HG02678 (cell line): ENCODE data around the gene SLC5A10.
"Not testable (repeated sequence)": the region's sequence is repeated elsewhere in the genome, so short reads cannot be mapped to it uniquely, and the experiment has no call there.

Source experiments
- ATAC-seq: cut with Tn5 transposase; IDR thresholded peaks from one replicate; pipeline ENCODE4 v1.9.1; 2021; ENCODE audit warnings: mild to moderate bottlenecking, moderate library complexity; ENCODE audit not compliant: unreplicated experiment

SLC5A10 gene

GRCh38 chr17:19017401-19017800 is 65.4 kb downstream of the SLC5A10 start:
- no peak for ATAC-seq

DNA sequence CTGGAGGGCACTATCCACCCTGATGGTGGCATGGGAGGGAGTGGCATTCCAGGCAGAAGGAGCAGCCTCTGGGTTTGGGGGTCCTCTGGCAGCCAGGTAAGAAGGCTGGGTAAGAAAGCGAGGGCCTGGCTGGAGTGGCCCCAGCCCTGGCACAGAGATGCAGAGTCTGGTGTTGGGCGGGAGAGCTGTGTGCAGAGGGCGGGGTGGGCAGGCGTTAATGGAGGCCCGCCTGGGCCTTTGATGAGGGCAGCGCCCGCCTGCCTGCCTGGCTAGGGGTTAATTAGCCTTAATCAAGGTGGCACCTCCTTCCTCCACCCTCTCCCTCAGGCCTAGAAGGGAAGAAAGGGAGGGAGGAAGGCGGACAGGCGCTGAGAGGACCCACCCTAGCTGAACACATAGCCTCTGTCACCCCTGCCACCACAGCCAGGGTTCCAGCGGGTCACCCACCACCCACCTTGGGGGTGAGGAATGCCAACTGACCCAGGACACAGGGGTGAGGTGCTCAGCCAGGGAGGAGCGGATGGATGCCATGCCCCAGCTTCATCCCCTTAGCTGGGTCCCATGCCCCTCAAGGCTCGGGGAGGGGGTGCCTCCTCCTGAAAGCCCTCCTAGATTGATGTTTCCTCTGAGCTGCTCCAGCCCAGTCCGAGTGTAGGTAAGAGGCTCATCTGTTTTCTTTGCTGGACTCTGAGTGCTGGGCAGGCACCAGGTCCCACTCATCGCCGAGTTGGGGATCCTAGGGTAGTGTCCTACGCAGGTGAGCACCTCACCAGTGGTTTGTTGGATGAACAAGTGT is 66.0 kb downstream of the SLC5A10 start:
- ATAC-seq: no peak

DNA sequence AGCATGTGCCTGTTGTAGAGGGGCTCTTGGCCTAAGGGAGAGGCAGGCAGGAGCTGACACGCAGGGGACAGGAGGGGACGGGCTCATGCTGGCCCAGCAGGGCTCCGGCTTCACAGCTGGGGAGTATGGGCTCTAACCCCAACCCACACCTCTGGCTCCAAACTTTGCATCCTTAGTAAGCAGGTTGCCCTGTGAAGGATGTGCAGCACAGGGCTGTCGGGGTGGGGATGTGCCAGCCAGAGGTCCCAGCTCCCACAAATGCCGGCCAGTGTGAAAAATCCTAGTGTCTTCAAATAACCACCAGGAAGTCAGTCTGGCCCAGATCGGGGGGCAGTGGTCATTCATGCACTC is 66.6 kb downstream of the SLC5A10 start:
- ATAC-seq: no peak

GRCh38 chr17:19019041-19019941 is 67.3 kb downstream of the SLC5A10 start:
- ATAC-seq: no peak

DNA sequence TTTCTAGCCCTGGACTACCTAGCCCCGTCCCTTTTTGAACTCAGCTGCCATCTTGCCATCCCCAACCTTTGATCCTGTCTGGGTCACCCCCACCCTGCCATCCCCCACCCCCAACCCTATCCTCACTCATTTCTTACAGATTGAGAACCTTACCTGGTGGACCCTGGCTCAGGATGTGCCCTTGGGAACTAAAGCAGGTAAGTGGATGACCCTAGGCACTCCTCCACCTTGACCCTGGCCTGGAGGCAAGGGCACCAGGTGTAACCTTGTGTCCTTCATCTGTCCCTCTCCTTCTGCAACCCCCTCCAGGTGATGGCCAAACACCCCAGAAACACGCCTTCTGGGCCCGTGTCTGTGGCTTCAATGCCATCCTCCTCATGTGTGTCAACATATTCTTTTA is 68.1 kb downstream of the SLC5A10 start:
- no peak for ATAC-seq

DNA sequence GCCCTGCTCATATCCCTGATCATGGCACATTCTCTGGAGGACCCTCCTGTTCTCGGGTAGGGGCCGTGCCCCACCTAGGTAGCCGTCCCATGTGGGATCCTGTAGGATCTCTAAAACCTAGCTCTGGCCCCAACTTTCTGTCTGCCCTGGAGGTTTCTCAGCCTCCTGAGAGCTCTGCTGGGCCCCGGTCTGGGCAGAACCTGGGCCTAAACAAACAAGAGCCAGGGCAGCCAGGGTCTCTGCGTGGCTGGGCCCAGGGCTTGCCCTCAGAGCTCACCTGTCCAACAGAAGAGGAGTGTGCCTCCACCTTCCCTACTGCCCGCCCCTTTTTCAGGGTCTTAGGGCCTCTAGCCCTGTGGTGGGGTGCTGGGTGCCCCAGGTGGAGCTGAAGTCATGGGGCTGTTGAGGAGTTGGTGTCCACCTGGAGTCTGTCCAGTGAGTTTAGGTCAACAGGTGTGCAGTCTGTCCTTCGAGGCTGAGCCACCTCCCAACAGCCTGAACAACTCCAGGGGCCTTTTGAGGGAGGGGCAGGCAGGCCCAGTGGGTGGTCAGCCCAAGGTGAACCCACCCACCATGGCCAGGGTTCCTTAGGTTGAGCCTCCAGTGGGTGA is 69.2 kb downstream of the SLC5A10 start:
- ATAC-seq: not testable (repeated sequence)

DNA sequence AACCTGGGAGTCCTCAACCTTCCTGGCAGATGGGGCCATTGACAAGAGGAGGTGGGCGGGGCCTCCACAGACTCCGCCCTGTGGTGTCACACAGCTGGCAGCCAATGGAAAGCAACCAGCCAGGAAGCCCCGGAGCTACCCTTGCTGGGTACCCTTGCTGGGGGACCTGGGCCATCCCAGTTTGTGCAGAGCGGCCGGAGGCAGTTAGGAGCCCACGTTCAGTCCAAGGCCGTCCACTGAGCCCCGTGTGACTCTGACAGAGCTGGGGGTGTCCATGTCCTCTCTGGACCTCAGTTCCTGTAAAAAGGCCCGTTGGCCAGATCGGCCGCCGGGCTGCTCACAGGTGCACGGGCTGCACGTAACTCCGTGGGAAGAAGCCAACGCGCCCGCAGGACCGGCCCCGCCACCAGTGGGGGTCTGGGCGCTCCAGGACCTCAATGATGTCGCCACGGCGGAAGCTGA is 69.7 kb downstream of the SLC5A10 start:
- no peak for ATAC-seq

DNA sequence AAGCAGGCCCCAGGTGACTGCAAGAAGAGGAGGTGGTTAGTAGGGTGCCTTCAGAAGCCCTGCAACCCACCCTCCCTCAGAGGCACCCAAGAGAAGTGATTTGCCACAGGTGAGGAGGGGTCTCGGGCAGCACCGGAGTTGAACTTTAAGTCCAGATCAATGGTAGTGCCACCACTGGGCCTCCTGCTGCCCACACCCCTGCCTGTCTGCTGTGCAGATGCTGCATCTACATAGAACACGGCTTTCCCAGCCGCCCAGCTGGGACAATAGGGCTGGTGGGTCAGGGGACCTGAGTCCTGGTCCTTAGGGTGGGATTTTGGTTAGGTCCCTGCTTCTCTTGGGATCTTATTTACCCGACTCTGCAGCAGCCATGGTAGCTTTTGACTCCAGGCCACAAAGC is 70.2 kb downstream of the SLC5A10 start:
- no peak for ATAC-seq

GRCh38 chr17:19022747-19023146 is 70.8 kb downstream of the SLC5A10 start:
- ATAC-seq: no peak

- ATAC-seq: no peak
Observed at GRCh38 chr17:19023209-19023999, 71.4 kb downstream of the SLC5A10 start.

DNA sequence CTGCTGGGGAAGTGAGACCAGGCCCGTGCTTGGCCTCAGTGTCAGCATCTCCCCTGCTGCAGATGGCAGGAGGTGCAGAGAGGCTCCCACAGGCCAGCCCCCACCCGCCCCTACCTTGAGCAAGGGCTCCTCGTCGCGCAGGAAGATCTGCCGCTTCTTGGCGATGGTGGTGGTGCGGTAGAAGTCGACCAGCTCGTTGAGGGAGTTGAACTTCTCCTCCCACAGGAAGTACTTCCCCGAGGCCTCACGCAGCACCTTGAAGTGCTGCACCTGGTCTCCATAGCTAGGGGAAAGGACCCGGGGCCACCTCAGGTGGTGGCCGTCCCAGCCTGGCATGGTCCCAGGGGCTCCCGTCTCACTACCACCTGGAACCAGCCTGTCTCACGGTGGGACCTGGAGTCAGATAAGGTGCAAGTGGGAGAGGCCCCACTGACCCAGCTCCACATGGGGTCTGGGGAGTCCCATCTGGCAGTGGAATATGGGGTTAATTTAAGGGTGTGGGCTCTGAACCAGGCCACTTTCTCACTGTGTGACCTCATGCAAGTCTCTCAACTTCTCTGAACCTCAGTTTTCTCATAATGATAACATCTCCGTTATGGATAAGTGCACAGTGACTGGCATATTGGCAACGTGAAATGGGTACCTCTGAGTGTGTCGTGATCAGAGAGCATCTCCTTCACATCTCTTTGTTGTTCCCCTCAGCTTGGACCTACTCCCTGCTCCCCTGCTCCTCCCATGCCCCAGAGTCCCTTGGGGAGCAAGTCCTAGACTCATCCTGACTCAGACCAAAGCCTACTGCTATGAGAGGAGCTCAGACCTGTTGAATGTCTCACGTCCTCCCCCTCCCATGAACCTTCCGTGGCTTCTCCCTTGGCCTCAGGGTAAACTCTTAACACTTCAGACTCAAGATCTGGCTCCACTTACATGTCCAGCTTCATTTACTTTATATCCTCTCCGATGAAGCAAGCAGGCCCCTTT is 72.4 kb downstream of the SLC5A10 start:
- no peak for ATAC-seq

- not testable (repeated sequence) for ATAC-seq
Observed at GRCh38 chr17:19028671-19029070, 76.7 kb downstream of the SLC5A10 start.

DNA sequence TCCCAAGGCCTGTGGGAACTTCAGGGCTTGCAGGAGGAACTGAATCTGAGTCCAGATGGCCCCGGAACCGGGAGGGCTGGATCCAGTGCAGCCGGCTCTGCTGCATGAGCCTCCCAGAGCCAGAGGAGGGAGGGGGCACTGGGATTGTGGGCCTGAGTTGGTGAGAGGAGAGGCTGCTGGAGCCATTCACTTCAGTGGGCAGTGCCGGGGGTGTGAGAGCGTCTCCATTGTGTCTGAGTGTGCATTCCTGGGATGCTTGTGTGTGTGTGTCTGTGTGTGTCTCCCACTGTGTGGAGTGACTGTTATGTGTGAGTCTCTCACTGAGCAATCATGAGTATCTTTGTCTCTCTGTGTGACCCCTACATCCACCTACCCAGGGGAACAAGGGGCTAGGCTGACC is 77.8 kb downstream of the SLC5A10 start:
- ATAC-seq: not testable (repeated sequence)

DNA sequence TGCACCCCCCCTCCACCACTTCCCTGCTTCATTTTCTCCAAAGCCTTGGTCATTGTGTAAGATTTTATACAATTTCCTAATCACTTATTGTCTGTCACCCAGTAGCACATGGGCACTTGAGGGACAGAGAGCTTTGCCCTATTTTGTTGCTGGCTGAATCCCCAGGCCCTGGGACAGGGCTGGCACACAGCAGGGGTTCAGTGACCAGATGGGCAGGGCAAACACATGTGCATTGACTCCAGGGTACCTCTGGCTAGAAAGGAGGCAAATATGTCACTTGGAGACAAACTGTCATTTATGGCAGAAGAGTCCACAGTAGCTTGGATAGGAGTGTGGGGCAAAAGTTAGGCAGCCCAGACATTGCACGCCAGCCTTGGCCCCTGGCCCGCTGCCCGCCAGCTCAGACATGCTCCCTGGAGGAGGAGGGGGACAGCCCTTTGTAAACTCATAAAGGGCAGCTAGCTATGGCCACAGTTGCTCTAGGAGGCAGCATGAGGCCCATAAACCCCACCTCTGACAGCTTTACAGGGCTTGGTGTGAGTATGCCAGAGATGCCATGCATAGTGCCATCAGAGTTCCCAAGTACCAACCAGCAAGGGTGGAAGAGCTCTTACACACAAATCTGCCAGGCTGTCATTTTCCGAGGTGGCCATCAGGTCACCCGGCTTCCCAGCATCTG is 78.9 kb downstream of the SLC5A10 start:
- not testable (repeated sequence) for ATAC-seq

DNA sequence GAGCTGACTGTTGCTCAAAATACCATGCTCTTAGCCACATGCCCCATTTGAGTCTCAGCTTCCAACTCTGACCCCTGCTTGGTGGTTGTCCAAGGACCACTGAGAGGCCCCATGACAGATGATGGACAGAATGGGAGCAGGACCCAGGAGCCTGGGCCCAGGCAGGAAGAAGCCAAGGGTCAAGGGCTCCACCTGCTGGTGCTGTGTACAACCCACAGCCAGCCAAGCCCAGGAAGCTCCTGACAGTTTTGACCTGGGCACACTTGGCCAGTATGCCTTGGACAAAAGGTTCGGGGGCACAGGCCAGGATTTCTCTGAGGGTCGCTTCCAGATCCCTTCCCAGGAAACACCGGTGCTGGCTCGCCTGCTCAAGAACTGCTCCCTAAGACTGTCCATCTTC is 79.8 kb downstream of the SLC5A10 start:
- ATAC-seq: not testable (repeated sequence)

DNA sequence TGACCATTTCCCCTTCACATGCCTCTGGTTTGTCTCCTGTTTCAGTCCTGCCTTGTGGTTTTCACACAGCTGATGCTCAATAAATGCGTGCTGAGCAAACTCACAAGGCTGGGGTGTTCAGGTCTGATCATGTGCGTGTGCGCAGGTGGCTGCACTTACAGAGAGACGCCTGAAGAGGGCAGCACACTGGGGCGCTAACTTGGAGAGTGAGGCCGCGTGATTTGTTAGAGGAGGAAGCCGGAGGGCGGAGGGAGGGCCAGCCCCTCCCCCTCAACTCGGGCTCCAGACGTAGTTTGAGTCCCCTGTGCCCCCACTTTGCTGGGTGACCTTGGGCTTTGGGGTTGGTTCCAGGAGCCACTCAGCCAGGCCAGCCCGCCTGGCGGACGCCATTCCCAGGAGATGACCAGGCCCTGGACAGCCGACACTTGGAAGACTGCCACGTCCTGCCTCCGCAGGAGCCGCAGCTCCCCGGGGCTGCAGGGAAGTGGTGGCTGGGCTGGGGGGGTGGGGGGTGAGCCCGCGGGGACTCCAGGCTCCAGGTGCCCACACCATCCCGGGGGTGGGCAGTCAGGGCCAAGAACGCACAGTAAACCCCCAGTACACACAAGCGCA is 80.5 kb downstream of the SLC5A10 start:
- ATAC-seq: peak; percentile 51

GRCh38 chr17:19036186-19036585 is 84.2 kb downstream of the SLC5A10 start:
- peak; percentile 27 for ATAC-seq

DNA sequence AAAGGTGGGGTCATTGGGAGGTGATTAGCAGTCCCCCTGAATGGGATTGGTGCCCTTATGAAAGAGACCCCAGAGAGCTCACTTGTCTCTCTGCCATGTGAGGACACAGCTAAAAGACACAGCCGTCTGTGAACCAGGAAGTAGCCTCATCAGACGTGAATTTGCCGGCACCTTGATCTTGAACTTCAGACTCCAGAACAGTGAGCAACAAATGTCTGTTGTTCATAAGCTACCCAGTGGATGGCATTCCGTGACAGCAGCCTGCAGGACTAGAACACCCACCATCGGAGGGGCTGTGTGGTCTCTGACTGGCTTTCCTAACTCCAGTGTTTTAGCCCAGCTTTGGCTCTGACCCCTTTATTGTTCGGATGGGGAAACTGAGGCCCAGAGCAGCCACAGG is 85.6 kb downstream of the SLC5A10 start:
- ATAC-seq: not testable (repeated sequence)
